Stimulated activated CD8-positive, alpha-beta memory T cell treated with anti-CD3 and anti-CD28 coated beads, Interleukin-7, amount 100 ng/mL, for 4 hours (primary cell): ENCODE data around the gene TTLL9.

Experiments
- DNase-seq, 2 donors: peaks; one replicate each; pipeline ENCODE4 v3.0.0-alpha.2; 2020; ENCODE audit warnings: low read depth in 2 of 2

TTLL9 gene

GRCh38 chr20:31879143-31879987 is 8.9 kb downstream of the TTLL9 start:
- DNase-seq, result peak; percentile 63 to 72

GRCh38 chr20:31881945-31882344 is 11.5 kb downstream of the TTLL9 start:
- DNase-seq, result no peak

GRCh38 chr20:31883829-31884228 is 13.4 kb downstream of the TTLL9 start:
- no peak for DNase-seq

GRCh38 chr20:31890646-31891045 is 20.2 kb downstream of the TTLL9 start:
- DNase-seq, result no peak

GRCh38 chr20:31894980-31895675 is 24.7 kb downstream of the TTLL9 start:
- DNase-seq, result no peak

GRCh38 chr20:31896049-31896448 is 25.6 kb downstream of the TTLL9 start:
- DNase-seq, result no peak

- no peak for DNase-seq
Measured at GRCh38 chr20:31897541-31897940, 27.1 kb downstream of the TTLL9 start.

- DNase-seq, result no peak
Measured at GRCh38 chr20:31901615-31902014, 31.2 kb downstream of the TTLL9 start.

GRCh38 chr20:31903627-31904386 is 33.4 kb downstream of the TTLL9 start:
- no peak for DNase-seq

GRCh38 chr20:31906001-31906400 is 35.6 kb downstream of the TTLL9 start:
- DNase-seq, result no peak

- no peak for DNase-seq
Measured at GRCh38 chr20:31907046-31907445, 36.6 kb downstream of the TTLL9 start.

GRCh38 chr20:31908016-31908415 is 37.6 kb downstream of the TTLL9 start:
- no peak for DNase-seq

GRCh38 chr20:31908424-31908823 is 38.0 kb downstream of the TTLL9 start:
- DNase-seq, result no peak

GRCh38 chr20:31909253-31910070 is 39.0 kb downstream of the TTLL9 start:
- no peak for DNase-seq

- DNase-seq, result no peak
Measured at GRCh38 chr20:31910071-31910803, 39.8 kb downstream of the TTLL9 start.

GRCh38 chr20:31913431-31914157 is 43.2 kb downstream of the TTLL9 start:
- no peak for DNase-seq

GRCh38 chr20:31914170-31914569 is 43.7 kb downstream of the TTLL9 start:
- no peak for DNase-seq

GRCh38 chr20:31915491-31916280 is 45.3 kb downstream of the TTLL9 start:
- DNase-seq, result no peak

GRCh38 chr20:31916708-31917107 is 46.3 kb downstream of the TTLL9 start:
- no peak for DNase-seq
